ENCODE data around the gene TTC27. TPM values are rescaled to one million over a fixed set of nuclear protein-coding genes. Genes with fewer than 3 reads are reported as not detected.

Gene TTC27
- total RNA-seq, 2 donors from 2014 or later, result 16.4 to 20.3 TPM

- Histone ChIP-seq H3K36me3 (ENCODE audit: control insufficient read depth, insufficient read depth, low read length) (peaks cover 3% of the 10 kb centered on the region), H3K4me1 (ENCODE audit: control insufficient read depth, insufficient read depth, low read length) (no peaks in the 10 kb centered on the region), H3K9ac (ENCODE audit: extremely low read depth, low read length, poor library complexity, severe bottlenecking) (no peak overlapping the region), H3K27ac (ENCODE audit: low read depth, low read length) (no peak overlapping the region), H3K27me3 (ENCODE audit: control insufficient read depth, insufficient read depth, low read length, poor library complexity, severe bottlenecking) (no peaks in the 10 kb centered on the region), H3K9me3 (ENCODE audit: control insufficient read depth, low read length) (no peaks in the 10 kb centered on the region), H3K4me3 (ENCODE audit: low read length) (no peak overlapping the region)
- no peak for DNase-seq
- H3K4me1 Mint-ChIP-seq, result no peaks in the 10 kb centered on the region
- H3K36me3 Mint-ChIP-seq (ENCODE audit: low read depth), result peaks cover 3% of the 10 kb centered on the region
- WGBS, 2 experiments (ENCODE audit: insufficient coverage in 1 of 2, insufficient read length in 1 of 2), result 92 to 93% methylated on average over 2 to 5 of the region's 5 CpGs
- H3K4me3 Mint-ChIP-seq, result no peak overlapping the region
- TF ChIP-seq CTCF (conservative IDR thresholded peaks at IDR 0.05), result no peak
- no peak overlapping the region for H3K27ac Mint-ChIP-seq
- no peaks in the 10 kb centered on the region for H3K27me3 Mint-ChIP-seq (ENCODE audit: insufficient read depth)
- no peaks in the 10 kb centered on the region for H3K9me3 Mint-ChIP-seq
These were observed 183.8 kb downstream of the TTC27 start for GRCh38 chr2:32811696-32812095.

GRCh38 chr2:32812316-32812715 is 184.5 kb downstream of the TTC27 start:
- no peak overlapping the region for H3K4me3 ChIP-seq (ENCODE audit: low read length)
- H3K36me3 ChIP-seq (ENCODE audit: control insufficient read depth, insufficient read depth, low read length), result peaks cover 3% of the 10 kb centered on the region
- no peaks in the 10 kb centered on the region for H3K4me1 Mint-ChIP-seq
- no peak for DNase-seq
- WGBS, 2 experiments (ENCODE audit: insufficient coverage in 1 of 2, insufficient read length in 1 of 2), result 90 to 95% methylated on average over 2 to 3 of the region's 3 CpGs
- H3K9ac ChIP-seq (ENCODE audit: extremely low read depth, low read length, poor library complexity, severe bottlenecking), result no peak overlapping the region
- H3K9me3 Mint-ChIP-seq, result no peaks in the 10 kb centered on the region
- no peak overlapping the region for H3K27ac Mint-ChIP-seq
- H3K4me1 ChIP-seq (ENCODE audit: control insufficient read depth, insufficient read depth, low read length), result no peaks in the 10 kb centered on the region
- no peaks in the 10 kb centered on the region for H3K9me3 ChIP-seq (ENCODE audit: control insufficient read depth, low read length)
- no peak overlapping the region for H3K27ac ChIP-seq (ENCODE audit: low read depth, low read length)
- no peak overlapping the region for H3K4me3 Mint-ChIP-seq
- no peak for TF ChIP-seq CTCF (conservative IDR thresholded peaks at IDR 0.05)
- peaks cover 3% of the 10 kb centered on the region for H3K36me3 Mint-ChIP-seq (ENCODE audit: low read depth)
- no peaks in the 10 kb centered on the region for H3K27me3 ChIP-seq (ENCODE audit: control insufficient read depth, insufficient read depth, low read length, poor library complexity, severe bottlenecking)
- no peaks in the 10 kb centered on the region for H3K27me3 Mint-ChIP-seq (ENCODE audit: insufficient read depth)

GRCh38 chr2:32820088-32820487 is 192.2 kb downstream of the TTC27 start:
- Mint-ChIP-seq H3K27ac (no peak overlapping the region), H3K4me3 (no peak overlapping the region), H3K27me3 (ENCODE audit: insufficient read depth) (no peaks in the 10 kb centered on the region), H3K9me3 (no peaks in the 10 kb centered on the region), H3K4me1 (no peaks in the 10 kb centered on the region), H3K36me3 (ENCODE audit: low read depth) (no peaks in the 10 kb centered on the region)
- H3K27ac ChIP-seq (ENCODE audit: low read depth, low read length), result no peak overlapping the region
- H3K4me3 ChIP-seq (ENCODE audit: low read length), result no peak overlapping the region
- 91 to 100% methylated on average over 2 to 3 of the region's 3 CpGs for WGBS, 2 experiments (ENCODE audit: insufficient coverage in 1 of 2, insufficient read length in 1 of 2)
- H3K27me3 ChIP-seq (ENCODE audit: control insufficient read depth, insufficient read depth, low read length, poor library complexity, severe bottlenecking), result no peaks in the 10 kb centered on the region
- no peaks in the 10 kb centered on the region for H3K36me3 ChIP-seq (ENCODE audit: control insufficient read depth, insufficient read depth, low read length)
- no peak for DNase-seq
- no peaks in the 10 kb centered on the region for H3K4me1 ChIP-seq (ENCODE audit: control insufficient read depth, insufficient read depth, low read length)
- H3K9ac ChIP-seq (ENCODE audit: extremely low read depth, low read length, poor library complexity, severe bottlenecking), result no peak overlapping the region
- H3K9me3 ChIP-seq (ENCODE audit: control insufficient read depth, low read length), result no peaks in the 10 kb centered on the region
- TF ChIP-seq CTCF (conservative IDR thresholded peaks at IDR 0.05), result no peak

Measured in endodermal cell (in vitro differentiated cells).